Heart left ventricle (tissue), 16 donors: ENCODE results near the gene LAMP5. TPM values are rescaled to one million over a fixed set of nuclear protein-coding genes. Genes with fewer than 3 reads are reported as not detected.

Experiments
- ATAC-seq, 4 donors: fragments of 200-7000 bp; cut with Tn5 transposase; one replicate each; pipeline ENCODE4 v1.9.1; 2020 to 2022; ENCODE audit warnings: moderate library complexity in 4 of 4, mild to moderate bottlenecking in 3 of 4, moderate number of reproducible peaks in 1 of 4
- DNase-seq, 5 donors: peaks; one replicate each; pipeline ENCODE4 v3.0.0-alpha.2; 2020
- H3K27ac ChIP-seq, 12 donors: fragments of 200-600 bp; sonication (generic) in 4 of 12; one replicate each; pipeline versions ENCODE4 v1.5.0 to v1.8.0; 2016 to 2022; ENCODE audit warnings: mild to moderate bottlenecking in 2 of 12
- H3K27me3 ChIP-seq, 9 donors: fragments of 200-600 bp; sonication (generic) in 2 of 9; one replicate each; pipeline versions ENCODE4 v1.5.1 to v1.8.0; 2016 to 2022; ENCODE audit warnings: mild to moderate bottlenecking in 3 of 9
- H3K36me3 ChIP-seq, 9 donors: fragments of 200-600 bp; sonication (generic) in 2 of 9; one replicate each; pipeline versions ENCODE4 v1.5.0 to v1.8.0; 2018 to 2022; ENCODE audit warnings: mild to moderate bottlenecking in 2 of 9
- H3K4me1 ChIP-seq, 12 donors: fragments of 200-600 bp; sonication (generic) in 4 of 12; one replicate each; pipeline versions ENCODE4 v1.5.0 to v1.8.0; 2016 to 2022; ENCODE audit warnings: mild to moderate bottlenecking in 3 of 12
- H3K4me3 ChIP-seq, 12 donors: fragments of 200-600 bp; sonication (generic) in 4 of 12; one replicate each; pipeline versions ENCODE4 v1.5.0 to v1.8.0; 2017 to 2022; ENCODE audit warnings: mild to moderate bottlenecking in 9 of 12, moderate library complexity in 4 of 12
- H3K9me3 ChIP-seq, 12 donors: fragments of 200-600 bp; sonication (generic) in 4 of 12; one replicate each; pipeline versions ENCODE4 v1.5.0 to v1.8.0; 2016 to 2022; ENCODE audit warnings: mild to moderate bottlenecking in 1 of 12
- CTCF ChIP-seq, 12 donors: fragments of 200-600 bp; sonication (generic) in 4 of 12; IDR thresholded peaks; one replicate each; pipeline versions ENCODE4 v1.5.0 to v1.8.0; 2018 to 2022; ENCODE audit warnings: antibody characterized with exemption in 12 of 12, mild to moderate bottlenecking in 5 of 12
- POLR2A ChIP-seq, 2 donors: fragments of 450-650 bp; IDR thresholded peaks; one replicate each; pipeline ENCODE4 v1.6.1; 2017; ENCODE audit warnings: antibody characterized with exemption in 2 of 2, mild to moderate bottlenecking in 2 of 2, moderate library complexity in 2 of 2
- WGBS, 4 donors: extraction: QIAGEN DNeasy Blood & Tissue Kit in 2 of 4; methylation state at CpG; one replicate each; pipeline versions ENCODE4 v1.1.5 to v1.1.7; 2013 to 2018; 5-methylcytosine and 5-hydroxymethylcytosine counted together
- intact Hi-C, 10 donors: fragments of 100-400 bp; cut with DNase I; formaldehyde crosslinking; loops; one replicate each; pipeline versions ENCODE4 v1.11.1 to v1.14.2; 2022
- polyA plus RNA-seq, 2 donors: library from polyadenylated mRNA; stranded (reverse); fragments of 200-250 nt; gene quantifications; one replicate each; pipeline ENCODE4 v1.2.3, GENCODE V29; 2013
- total RNA-seq, 9 donors: library from RNA; depleted of rRNA in 2 of 9; stranded (reverse); fragments of >200 nt in 2 of 9; fragmentation: NEBNext Ultra II Directional in 3 of 9; extraction: Animal tissue kit (Norgen Biotek cat#: 25700) in 3 of 9; gene quantifications; one replicate each; pipeline versions ENCODE4 v1.1.0 to v1.2.4, GENCODE V29; 2016 to 2023
- donor health status: ischemic (EF 13 %, LVEDD 7.1; RV severe dilation, severe dysfunction).
- donor health status: healthy with polysubstance abuse.
- donor health status: DM: no; HTN: yes; CAD: no.
- donor health status: DM: no; HTN: no; CAD: no.
- donor health status: ischemic (EF 25% LVEDD 6.9; RV normal size, moderate dysfunction).
- donor health status: ischemic (EF 25% LVEDD 5.7; RV mildly dilated, moderate dysfunction).
- donor health status: healthy.
- donor health status: DM: yes; HTN: yes; CAD: no.
- donor health status: ischemic (EF 35%, LVEDD 5.7; RV mildly dilated, moderate dysfunction).
- donor health status: nonischemic (EF 11% LVEDD 7.7; RV severe dilation, severe dysfunction).
- donor health status: DM: yes; HTN: yes; CAD: no.
- donor health status: PGD.
- donor health status: ischemic (EF 29% LVEDD 5.4; RV normal size, mild dysfunction).
- donor health status: nonischemic (EF 23%, LVEDD 6.1; RV moderate dilation, normal function).

Gene LAMP5
- total and polyA plus RNA-seq, 11 donors: 0.04 to 0.42 (median 0.30) TPM; not detected in 7

DNA sequence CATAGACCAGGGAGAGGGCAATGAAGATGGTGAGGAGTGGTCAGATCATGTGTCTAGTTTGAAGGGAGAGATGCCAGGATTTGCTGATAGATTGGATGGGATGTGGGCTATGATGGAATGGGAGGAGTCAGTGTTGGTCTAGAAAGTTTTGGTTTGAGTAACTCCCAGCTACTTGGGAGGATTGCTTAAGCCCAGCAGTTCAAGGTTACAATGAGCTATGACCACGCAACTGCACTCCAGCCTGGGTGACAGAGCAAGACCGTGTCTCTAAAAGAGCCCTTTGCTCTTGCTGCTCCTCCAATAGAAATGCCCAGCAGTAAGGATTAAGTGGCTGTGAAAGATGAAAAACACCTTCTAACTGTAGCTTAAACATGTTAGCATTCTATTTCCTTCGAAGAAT is 18.2 kb upstream of the LAMP5 start:
- H3K36me3 ChIP-seq: no peaks in the 10 kb centered on the region
- peaks cover 0 to 14% (median 0%) of the 10 kb centered on the region in 12 donors for H3K4me1 ChIP-seq
- DNase-seq (no peak), ATAC-seq (no peak)
- no peak overlapping the region for H3K4me3 ChIP-seq
- no peaks in the 10 kb centered on the region for H3K9me3 ChIP-seq
- TF ChIP-seq POLR2A (IDR thresholded peaks at IDR 0.05): no peak
- no peak for TF ChIP-seq CTCF (IDR thresholded peaks at IDR 0.05)
- no peak overlapping the region for H3K27ac ChIP-seq
- H3K27me3 ChIP-seq: no peaks in the 10 kb centered on the region
- WGBS, 4 donors: 94 to 96% (median 95%) methylated on average over 3 of the region's 3 CpGs
- intact Hi-C loops: no loop called here

DNA sequence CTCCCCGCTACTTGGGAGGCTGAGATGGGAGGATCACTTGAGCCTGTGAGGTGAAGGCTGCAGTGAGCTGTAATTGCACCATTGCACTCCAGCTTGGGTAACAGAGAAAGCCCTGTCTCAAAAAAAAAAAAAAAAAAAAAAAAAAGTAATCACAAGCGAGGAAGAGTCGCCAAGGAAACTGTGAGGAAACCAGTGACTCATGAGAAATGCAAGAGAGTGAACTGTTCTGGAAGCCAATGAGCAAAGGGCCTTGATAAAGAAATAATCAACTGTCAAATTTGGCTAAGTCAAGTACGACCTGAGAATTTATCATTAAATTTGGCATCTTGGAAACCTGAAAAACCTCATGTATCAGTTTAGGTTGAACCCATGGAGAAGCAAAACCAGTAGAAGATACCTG is 16.1 kb upstream of the LAMP5 start:
- WGBS, 4 donors: 81 to 88% (median 85%) methylated on average over 4 of the region's 4 CpGs
- TF ChIP-seq CTCF (IDR thresholded peaks at IDR 0.05): no peak
- TF ChIP-seq POLR2A (IDR thresholded peaks at IDR 0.05): no peak
- no peaks in the 10 kb centered on the region for H3K27me3 ChIP-seq
- DNase-seq (no peak), ATAC-seq (no peak)
- H3K9me3 ChIP-seq: no peaks in the 10 kb centered on the region
- H3K4me1 ChIP-seq: peaks cover 0 to 16% (median 0%) of the 10 kb centered on the region in 12 donors
- no peaks in the 10 kb centered on the region for H3K36me3 ChIP-seq
- H3K27ac ChIP-seq: no peak overlapping the region
- intact Hi-C loops: no loop called here
- no peak overlapping the region for H3K4me3 ChIP-seq

DNA sequence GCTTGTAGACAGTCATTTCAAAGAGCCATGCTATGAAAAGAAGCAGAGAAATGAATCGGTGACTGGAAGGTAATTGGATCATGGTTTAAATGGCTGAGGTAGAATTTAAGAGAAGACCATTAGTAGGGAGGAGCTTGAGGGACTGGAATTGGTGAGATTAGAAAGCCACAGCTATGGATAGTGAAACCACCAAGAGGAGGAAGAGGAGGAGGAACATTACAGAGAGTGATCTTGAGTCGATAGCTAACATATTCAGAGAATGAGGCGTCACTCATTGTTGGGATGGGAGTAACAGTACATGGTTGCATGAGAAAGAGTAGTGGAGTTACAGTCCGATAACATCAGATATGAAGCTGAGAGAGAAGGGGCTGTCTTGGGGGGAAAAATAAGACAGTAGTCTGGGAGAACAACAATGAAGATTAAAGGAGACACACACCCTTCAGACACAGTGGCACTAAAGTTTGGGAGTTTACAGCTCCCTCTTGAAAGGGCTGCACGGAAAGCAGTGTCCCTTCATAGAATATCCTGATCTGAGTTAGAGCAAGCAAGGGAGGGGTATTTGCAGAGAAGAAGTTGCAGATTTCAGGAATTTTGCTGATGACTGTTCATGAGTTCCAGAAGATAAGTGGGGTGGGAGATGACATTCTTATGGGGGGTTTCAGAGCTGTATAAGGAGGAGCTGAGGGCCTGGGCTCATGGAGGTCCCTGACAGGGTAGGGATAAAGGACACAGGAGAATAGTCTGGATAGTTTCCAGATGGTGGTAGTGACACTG is 15.1 kb upstream of the LAMP5 start:
- TF ChIP-seq POLR2A (IDR thresholded peaks at IDR 0.05): no peak
- TF ChIP-seq CTCF (IDR thresholded peaks at IDR 0.05): no peak
- H3K4me1 ChIP-seq: peaks cover 0 to 23% (median 0%) of the 10 kb centered on the region in 12 donors
- ATAC-seq: no peak
- intact Hi-C loops: loop anchor here in 1 of 10 donors (1.0 kb wide), 1 partner anchor 19 kb away; no protein-coding TSS in a partner anchor
- no peak for DNase-seq
- H3K4me3 ChIP-seq: no peak overlapping the region
- H3K27me3 ChIP-seq: no peaks in the 10 kb centered on the region
- no peaks in the 10 kb centered on the region for H3K36me3 ChIP-seq
- no peak overlapping the region for H3K27ac ChIP-seq
- WGBS, 4 donors: 86 to 89% (median 87%) methylated on average over 5 of the region's 5 CpGs
- no peaks in the 10 kb centered on the region for H3K9me3 ChIP-seq

- ATAC-seq: peak in 3 of 4 donors; percentile 15 to 37 (median 33)
- no peak for DNase-seq
- Histone ChIP-seq H3K27ac (no peak overlapping the region), H3K36me3 (no peaks in the 10 kb centered on the region), H3K9me3 (no peaks in the 10 kb centered on the region), H3K4me1 (peaks cover 0 to 24% (median 0%) of the 10 kb centered on the region in 12 donors), H3K27me3 (peaks cover 0 to 7% (median 3%) of the 10 kb centered on the region in 9 donors), H3K4me3 (no peak overlapping the region)
- TF ChIP-seq POLR2A (IDR thresholded peaks at IDR 0.05): no peak
- no peak for TF ChIP-seq CTCF (IDR thresholded peaks at IDR 0.05)
- WGBS, 4 donors: 43 to 62% (median 47%) methylated on average over 2 of the region's 2 CpGs
- intact Hi-C loops: no loop called here
Measured at GRCh38 chr20:9500121-9500520, 14.3 kb upstream of the LAMP5 start.
